HG02642 (cell line): ENCODE results near the gene STARD13.
A peak's percentile ranks its signal among the peaks of the same experiment; 100 is the strongest.

Experiments
- ATAC-seq: cut with Tn5 transposase; IDR thresholded peaks from one replicate; pipeline ENCODE4 v1.9.1; 2021; ENCODE audit warnings: mild to moderate bottlenecking; ENCODE audit not compliant: unreplicated experiment, poor library complexity

STARD13 gene

DNA sequence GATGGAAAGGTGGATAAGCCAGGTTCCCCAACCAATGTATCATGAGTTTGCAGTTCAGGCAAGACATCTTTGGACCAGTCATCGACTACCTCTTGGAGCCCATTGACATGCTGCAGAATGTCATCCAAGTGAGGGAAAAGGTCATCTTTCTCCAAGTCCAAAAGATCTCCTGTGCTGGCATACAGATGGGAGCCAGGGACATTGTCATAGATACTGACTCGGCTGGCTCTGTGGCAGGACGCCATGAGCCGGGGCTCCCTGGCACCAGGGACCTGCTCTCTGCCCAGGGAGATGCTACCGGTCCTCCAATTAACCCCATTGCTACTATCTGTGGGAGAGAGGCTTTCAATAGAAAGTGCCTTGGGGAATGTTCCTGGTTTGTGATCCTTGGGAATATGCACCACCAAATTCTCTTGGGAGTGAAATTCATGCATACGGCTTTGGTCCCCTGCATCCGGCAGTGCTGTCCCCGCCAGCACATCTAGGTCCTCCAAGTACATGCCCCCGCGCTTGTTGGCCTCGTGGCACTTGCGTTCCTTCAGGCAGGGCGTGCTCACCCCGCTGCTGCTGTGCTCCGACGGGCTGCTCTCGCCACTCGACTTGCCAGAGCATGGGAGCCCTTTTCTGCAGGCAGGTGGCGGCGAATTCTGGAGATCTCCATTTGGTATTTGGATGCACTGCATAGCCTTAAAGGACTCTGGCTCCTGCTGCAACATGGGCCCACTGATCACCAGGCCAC, 156.3 kb downstream of the STARD13 start:
- ATAC-seq: no peak

DNA sequence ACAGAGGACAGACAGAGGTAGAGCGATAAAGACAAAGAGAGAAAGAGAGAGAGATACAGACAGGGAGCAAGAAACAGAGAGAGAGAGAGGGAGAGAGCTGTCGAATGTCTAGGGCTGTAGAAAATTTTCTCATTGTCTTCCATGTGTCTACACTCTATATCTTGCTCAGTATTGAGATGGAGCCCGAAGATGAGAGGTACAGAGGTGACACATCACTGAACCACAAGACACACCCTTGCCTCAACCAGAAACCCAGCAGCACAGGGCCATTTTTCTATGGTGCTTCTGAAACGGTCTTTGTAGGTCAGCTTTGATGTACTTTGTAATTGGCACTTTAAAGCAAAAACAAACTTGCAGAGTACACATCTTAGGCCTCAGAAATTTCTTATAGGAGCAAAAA, 157.4 kb downstream of the STARD13 start:
- ATAC-seq: no peak

DNA sequence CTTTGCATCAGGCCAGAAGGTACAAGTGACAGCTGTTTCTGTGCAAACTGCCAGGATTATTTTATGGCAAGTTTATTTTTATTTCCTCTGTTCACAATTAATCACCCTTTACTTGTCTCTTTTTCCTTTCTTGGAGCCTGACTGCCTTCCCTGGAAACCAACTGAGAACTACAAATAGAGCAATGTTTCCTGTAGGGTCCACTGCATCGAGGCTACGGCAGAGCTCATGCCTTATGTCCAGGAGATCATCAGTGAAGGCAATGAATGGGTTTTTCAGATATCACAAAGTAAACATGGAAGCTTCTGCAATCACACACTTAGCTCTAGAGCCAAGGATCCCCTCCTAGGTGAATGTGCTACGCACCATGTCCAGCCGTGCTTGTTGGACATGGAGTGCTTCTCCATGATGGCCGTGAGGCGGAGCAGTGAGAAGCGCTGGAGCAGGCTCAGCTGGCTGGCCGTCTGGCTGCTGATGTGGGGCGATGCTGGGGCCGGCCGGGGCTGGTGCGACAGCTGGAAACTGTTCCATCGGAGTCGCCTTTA, 158.5 kb downstream of the STARD13 start:
- no peak for ATAC-seq

DNA sequence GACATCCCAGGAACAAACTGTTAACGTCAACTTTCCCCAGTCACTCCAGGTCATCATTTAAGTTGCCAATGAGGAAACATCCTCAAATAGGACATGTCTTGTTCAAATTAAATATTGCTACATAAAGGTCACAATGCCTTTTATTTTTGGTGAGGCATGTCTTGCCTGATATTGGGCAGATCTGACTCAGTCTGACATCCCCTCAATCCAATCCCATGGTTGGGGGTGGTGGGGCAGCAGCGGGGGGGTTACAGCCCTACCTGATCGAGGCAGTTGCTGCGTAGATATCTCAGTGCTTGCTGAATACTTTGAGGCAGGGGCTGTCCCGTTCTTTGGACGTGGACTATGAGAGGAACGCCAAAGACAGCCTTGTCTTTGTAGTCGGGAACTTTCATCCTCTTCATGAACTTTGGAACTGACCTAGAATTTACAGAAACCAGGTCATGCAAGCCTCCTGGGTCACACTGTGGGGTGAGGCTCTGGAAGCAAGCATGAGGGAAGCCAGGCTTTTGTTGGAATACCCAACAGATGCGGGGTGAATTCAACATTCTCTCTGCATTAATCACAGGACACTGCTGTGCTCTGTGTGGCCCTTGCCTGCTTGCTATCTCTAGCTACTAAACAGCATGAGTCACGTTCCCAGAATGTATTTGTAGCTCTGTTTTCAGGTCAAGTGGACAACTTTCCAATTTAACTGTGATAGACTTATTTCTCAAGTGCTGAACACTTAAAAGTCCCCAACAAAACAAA, 159.6 kb downstream of the STARD13 start:
- no peak for ATAC-seq

DNA sequence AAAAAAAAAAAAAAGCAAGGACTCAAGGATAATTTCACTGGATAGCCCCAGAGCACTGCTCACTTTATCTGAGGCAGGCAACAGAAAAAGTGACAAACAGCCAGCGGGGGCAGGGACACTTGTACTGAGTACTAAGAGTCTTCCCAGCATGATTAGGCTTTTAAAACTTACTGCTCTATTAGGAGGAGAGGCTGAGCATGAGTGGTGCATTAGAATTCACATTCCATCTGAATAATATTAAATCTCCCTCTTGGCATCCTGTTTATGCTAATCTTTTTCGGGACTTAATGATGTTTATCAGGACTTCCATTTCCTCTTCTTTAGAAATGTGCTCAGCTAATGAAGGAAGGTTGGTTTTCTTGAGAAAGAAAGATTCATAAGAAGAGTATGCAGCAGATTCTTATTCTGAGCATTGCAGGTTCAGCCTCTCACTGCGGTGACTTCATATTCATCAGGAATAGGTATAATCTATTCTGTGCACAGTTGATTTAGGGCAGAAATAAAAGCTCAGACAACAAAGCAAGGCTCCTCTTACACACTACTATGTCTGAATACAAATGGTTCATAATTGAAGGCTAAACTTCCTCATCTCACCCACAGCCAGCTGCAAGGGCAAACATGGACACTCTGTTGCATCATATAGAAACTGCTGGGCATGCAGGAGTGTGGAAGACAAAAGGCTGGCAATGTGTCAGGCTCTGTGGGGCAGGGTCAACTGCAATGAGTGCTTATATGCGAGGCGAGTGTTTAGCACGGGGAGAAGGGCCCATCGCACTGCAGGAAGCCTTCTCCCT, 162.3 kb downstream of the STARD13 start:
- no peak for ATAC-seq

DNA sequence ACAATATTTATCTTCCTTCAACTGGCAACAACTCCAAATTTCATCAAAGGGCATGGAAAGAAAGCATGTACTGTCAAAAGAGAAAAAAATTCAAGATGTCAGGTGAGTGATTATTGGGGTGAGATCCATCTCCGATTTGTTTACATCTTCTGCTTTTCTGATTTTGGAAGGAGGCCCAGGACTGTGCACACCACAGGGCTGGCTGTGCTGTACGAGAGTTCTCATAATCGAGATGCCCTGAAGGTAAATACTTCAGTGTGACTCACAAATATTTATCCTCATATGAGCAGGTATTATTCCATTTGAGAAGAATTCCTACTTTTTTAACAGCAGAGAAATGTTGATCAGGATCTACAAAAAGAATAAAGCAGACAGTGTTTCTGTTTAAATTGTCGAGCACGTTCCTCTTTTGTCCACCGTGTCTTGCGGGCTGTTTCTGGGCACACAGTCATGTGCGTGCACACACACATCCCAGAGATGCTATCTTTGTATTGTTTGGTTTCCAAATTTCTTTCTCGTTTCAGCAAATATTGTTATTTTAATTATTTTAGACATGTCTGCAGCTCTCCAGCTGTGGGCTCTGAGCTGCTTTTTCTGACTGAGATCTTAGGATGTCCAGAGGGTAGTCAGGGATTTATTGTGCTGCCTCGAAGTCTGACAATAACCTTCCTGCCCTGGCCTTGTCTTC, 165.6 kb downstream of the STARD13 start:
- no peak for ATAC-seq

DNA sequence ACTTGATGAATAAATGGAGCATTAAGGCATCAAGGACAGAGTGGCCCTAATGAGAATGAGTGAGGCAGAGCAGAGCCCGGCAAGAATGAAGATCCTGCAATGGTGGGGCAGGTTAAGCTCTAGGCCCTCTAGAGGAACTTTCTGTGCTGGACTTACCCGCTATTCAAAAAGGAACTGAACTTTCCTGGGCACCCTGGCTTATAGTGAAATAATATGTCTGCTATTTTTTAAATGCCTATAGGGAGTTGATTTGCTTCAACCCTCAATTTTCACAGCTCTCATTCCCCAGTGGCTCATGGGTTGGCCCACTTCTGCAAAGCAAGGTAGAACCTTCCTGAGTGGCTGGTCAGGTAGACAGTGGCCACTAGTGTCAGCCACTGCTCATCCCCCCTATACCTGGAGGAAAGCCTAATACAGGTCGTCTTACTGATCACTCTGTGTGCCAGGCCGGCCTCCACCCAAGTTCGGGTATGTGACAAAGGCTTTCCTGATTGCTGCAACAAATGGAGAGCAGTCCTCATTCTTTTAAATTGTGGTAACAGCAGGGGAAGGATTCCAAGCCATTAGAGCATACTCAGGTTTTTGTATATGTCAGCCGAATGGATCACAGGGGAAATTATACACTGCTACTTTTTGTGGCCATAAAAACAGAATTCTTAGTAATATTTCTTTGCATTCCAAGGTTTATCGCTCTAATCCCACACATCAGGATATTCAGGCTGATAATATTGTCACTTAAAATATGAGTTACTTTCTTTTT, 166.4 kb downstream of the STARD13 start:
- ATAC-seq: no peak

DNA sequence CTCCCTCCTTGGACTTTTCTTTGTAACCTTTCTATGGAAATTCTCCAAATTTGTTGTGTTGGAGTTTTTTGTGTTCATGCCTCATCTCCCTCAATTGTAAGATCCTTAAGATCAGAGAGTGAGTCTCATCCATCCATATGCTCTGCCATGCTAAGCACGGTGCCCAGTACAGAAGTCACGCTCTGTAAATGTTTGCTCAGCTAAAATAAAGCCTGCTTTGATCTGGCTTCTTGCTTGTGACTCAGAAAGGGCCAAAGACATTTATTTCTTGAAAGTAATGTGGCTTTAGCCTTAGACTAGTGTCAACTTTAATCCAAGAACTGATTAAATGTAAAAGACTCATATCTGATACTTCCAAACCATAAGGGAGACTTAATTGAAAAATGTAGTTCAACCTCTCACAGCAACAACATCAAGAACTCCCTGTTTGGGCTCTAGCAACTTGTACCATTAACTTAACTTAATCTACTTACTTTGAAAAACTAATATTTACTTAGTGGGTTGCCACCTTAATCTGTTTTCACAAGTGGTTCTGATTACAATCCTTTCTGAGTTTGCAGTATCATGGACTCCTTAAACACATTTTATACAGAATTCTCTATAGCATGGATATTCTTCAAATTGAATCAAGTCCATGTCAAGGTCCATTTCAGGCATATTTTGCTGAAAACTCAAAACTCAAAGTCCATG, 169.1 kb downstream of the STARD13 start:
- no peak for ATAC-seq

DNA sequence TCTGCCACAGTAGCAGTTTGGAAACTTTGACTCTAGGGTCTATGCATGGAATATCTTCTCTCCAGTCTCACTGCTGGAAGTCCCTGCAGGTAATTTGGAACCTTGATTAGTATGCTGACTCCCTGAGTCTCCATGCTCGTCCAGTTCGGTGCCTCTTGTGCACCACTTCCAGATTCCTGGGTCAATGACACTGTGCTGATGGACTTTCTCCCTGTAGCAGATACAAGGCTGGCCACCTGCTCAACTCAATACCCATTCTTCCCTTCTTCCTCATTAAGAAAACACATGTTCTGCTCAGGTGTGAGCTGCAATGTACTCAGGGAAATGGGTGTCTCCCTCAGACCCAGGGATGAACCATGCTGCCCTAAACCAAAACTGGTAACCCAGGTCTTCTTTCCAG, 170.3 kb downstream of the STARD13 start:
- ATAC-seq: no peak

DNA sequence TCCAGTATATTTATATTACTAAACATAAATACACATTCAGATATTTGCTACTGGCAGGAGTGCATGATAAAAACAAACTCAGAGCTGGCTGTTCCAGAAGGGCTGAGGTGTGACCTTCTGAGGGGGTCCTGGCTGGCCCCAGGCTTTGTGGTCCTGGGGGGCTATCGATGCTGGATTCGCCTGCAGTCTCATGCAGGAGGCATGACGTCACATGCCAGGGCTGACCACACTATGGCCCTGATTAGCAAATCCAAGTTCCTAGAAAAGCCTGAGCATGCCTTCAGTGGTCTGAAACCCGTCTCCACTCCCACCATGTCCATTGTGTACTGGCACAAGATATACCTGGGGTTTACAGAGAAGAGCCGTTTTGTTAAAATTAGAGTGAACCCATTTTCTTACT, 171.4 kb downstream of the STARD13 start:
- no peak for ATAC-seq

DNA sequence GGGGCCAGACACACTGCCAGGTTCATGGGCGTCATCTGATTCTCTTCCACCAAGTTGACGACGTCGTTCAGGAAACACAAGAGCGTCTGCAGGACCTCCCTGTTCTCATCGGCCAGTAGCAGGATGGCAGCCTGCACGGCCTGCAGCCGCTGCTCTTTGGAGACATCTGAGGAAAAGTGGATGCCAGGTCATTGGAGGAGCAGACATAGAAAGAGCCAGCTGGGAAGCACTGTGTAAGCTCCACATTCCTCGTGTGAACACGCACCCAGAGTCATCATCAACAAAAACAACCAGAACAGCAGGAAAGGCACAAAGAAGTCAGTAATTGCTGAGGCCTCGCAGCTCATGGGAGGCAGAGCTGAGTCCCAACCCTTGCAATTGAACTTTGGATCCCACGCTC, 172.8 kb downstream of the STARD13 start:
- no peak for ATAC-seq

DNA sequence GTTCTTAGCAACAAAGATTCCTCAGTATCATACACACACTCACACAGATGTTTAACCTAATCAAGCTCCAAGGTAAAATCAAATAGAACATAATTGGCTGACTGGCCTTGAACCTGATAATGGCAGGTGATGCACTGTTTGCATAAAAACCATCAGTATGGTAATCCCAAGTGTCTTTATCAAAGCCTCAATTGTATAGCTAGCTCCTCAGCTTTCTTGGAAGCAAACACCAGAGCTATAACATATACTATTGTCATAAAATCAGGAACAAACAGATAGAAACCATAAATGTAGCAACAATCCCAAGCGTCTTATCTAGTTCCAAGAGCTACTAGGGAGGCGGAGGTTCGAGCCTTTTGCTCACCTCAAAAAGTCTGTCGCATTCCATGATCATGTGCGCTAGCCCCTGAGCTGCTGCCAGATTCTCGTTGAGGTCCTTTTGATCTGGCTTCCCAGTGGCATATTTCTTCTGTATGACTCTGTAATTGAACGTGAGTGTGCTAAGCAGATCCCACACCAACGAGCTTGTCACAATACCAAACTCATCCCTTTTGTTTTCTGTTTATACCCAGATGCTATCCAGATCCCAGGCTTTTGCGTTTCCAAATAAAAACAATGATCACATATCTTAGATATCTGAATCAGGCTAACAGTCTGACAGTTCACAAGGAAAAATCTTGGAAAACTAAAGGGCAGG, 174.0 kb downstream of the STARD13 start:
- peak; percentile 5 for ATAC-seq

DNA sequence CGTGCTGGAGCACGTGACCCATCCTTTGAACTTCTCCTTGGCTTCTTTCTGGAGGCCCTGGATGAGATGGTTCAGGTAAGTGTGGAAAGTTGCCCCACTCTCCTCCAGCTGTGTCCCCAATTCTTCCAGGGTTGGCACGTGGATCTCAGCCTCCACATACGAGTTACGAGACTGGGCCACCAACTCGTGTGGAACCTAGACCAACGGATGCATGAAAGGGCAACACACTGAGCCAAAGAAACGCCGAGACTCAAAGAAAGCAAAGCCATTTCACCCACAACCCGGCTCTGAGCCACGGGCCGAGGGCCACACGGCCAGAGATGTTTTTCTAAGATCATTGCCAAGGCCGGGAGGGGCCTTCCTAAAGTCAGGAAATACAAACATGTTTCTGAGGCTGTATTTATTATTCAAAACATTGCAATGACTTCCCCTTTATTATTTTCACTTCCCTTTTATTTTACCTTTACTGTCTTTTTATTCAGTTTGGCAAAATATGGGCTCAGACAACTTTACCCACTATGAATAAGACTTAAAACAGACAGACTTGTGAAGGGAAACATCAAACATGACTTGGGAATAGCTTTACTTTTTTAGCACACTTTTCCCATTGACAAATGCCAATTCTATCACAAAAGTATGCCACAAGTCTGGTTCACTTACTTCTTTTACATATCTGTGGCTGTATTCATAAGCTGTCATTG, 174.7 kb downstream of the STARD13 start:
- ATAC-seq: peak; percentile 46

DNA sequence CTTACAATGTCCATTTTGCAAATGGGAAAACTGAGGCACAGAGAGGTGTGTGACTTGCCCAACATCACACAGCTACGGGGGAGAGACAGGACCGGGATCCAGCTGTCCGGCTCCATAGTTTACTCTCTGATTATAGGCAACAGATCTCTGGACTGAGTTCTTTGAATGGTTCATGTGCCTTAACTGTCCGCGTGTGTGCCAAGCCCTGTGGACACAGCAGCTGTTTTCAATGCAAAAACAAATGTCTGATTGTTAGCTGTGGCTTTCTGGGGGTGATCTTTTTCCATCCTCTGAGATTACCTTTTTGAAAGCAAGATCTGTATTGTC, 175.2 kb downstream of the STARD13 start:
- no peak for ATAC-seq

DNA sequence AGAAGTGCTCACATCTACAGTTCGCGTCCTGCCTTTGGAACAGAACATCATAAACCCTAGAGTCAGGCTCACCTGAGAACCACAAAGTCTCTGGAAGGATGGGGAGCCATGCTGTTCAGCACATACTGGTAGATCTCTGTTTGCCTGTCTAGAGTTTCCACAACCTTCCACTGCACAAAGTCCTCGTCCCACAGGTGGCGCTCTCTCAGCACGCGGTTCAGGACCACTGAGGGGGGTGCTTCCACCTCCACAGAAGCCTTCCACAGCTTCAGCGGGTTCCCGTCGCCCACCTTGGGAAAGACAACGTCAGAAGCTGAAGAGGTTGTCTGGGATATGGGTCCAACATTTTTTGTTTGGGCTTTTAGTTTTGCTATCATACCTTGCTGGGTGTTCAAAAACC, 175.8 kb downstream of the STARD13 start:
- peak; percentile 28 for ATAC-seq

DNA sequence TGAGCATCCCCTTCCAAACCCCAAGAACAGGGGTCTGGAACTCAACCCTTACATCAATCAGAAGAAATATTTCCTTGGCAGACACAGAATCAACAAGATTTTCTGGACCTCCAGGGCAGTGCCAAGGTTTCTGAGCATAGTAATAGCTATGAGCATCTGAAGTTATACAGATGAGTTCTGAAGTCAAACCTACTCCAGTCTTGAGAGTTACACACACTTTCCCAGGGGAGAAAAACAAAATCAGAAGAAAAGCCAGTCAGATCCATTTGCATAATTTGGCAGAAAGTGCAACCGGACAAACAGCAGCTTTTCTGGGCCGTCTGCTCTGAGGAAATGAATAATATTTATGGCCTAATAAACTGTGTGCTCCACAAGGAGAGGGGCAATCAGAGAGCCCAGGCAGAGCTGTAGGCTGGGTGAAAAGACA, 176.3 kb downstream of the STARD13 start:
- peak; percentile 28 for ATAC-seq

DNA sequence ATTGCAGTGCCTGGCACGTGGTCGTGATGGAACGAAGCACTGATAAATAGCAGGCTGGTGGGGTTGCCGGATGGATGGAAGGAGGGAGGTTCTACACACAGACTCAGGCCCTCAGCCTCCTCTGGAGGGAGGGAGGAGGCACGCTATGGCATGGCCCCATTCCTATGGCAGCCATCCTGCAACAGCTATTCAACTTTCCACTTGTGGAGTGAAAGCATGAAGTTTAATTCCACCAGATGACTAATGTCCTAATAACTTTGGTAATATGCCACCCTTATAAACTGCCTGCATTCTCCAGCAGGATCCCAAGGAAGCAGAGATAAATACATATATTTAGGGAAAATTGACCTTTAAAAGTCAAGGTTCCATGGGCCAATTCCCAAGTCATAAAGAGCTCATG, 176.9 kb downstream of the STARD13 start:
- no peak for ATAC-seq

DNA sequence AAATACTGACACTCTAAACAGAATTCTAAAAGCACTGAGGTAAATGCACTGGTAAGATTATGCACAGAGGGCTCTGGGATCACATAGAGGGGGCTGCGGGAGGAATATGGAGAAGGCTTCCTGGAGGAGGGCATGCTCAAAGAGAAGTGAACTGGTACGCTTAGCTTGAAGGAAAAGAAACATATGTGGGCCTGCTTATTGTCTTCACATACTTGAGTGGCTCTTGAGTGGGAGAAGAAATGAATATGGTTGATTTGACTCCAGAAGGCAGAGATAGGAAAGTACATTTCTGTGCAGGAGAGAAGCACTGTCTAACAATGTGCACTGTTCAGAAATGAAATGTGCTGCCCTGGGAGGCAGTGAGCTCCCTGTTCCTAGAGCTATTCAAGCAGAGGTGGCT, 178.2 kb downstream of the STARD13 start:
- no peak for ATAC-seq
